Thoracic aorta (tissue), 2 donors: Measurements from ENCODE around the gene NELL1. TPM values are rescaled to one million over a fixed set of nuclear protein-coding genes. Genes with fewer than 3 reads are reported as not detected.

Experiments
- ATAC-seq: fragments of 150-250 bp; one replicate; pipeline ENCODE4 v1.8.0; 2017; ENCODE audit warnings: low read depth; ENCODE audit not compliant: insufficient number of reproducible peaks, low FRiP score
- DNase-seq: peaks from one replicate; pipeline ENCODE4 v3.0.0-alpha.2; 2020; ENCODE audit warnings: low spot score
- H3K27ac ChIP-seq, 2 donors: fragments of 200-600 bp; sonication (generic); 1 replicate in 1 of 2; 2 replicates in 1 of 2; pipeline ENCODE4 v1.5.1; 2016; ENCODE audit warnings: mild to moderate bottlenecking in 2 of 2, moderate library complexity in 2 of 2
- H3K27me3 ChIP-seq: fragments of 200-600 bp; sonication (generic); replicated peaks from 2 replicates; pipeline ENCODE4 v1.6.0; 2016; ENCODE audit warnings: mild to moderate bottlenecking; ENCODE audit not compliant: insufficient read depth
- H3K36me3 ChIP-seq: fragments of 200-600 bp; sonication (generic); one replicate; pipeline ENCODE4 v1.5.1; 2016
- H3K4me1 ChIP-seq, 2 donors: fragments of 200-600 bp; sonication (generic); 1 replicate in 1 of 2; 2 replicates in 1 of 2; pipeline versions ENCODE4 v1.5.1 to v1.6.0; 2016; ENCODE audit warnings: low read depth in 2 of 2, mild to moderate bottlenecking in 1 of 2; ENCODE audit not compliant: control insufficient read depth in 1 of 2
- H3K4me3 ChIP-seq: fragments of 200-600 bp; sonication (generic); 2 replicates; pipeline ENCODE4 v1.5.1; 2016; ENCODE audit warnings: mild to moderate bottlenecking
- H3K9me3 ChIP-seq: fragments of 200-600 bp; sonication (generic); 2 replicates; pipeline ENCODE4 v1.5.1; 2016
- CTCF ChIP-seq: fragments of 200-600 bp; sonication (generic); IDR thresholded peaks from one replicate; pipeline ENCODE4 v1.5.1; 2019; ENCODE audit warnings: antibody characterized with exemption
- total RNA-seq, 2 donors: library from RNA; depleted of rRNA; stranded (reverse); fragments of >200 nt; gene quantifications; one replicate each; pipeline versions ENCODE4 v1.1.0 to v1.2.3, GENCODE V29; 2016

Gene NELL1
- total RNA-seq, 2 donors from 2014 or later = 0.78 TPM; not detected in 1

GRCh38 chr11:20771026-20771425, 101.6 kb downstream of the NELL1 start:
- H3K27ac ChIP-seq = no peak overlapping the region
- TF ChIP-seq CTCF = no peak
- H3K27me3 ChIP-seq = no peaks in the 10 kb centered on the region
- no peak for ATAC-seq
- H3K4me1 ChIP-seq = no peaks in the 10 kb centered on the region
- no peaks in the 10 kb centered on the region for H3K36me3 ChIP-seq
- DNase-seq = no peak
- no peak overlapping the region for H3K4me3 ChIP-seq
- H3K9me3 ChIP-seq = no peaks in the 10 kb centered on the region

- no peak for TF ChIP-seq CTCF
- H3K27ac ChIP-seq = no peak overlapping the region
- no peak overlapping the region for H3K4me3 ChIP-seq
- no peaks in the 10 kb centered on the region for H3K9me3 ChIP-seq
- ATAC-seq (no peak), DNase-seq (no peak)
- H3K27me3 ChIP-seq = no peaks in the 10 kb centered on the region
- H3K36me3 ChIP-seq = no peaks in the 10 kb centered on the region
- no peaks in the 10 kb centered on the region for H3K4me1 ChIP-seq
These were observed 102.3 kb downstream of the NELL1 start for GRCh38 chr11:20771681-20772080.

GRCh38 chr11:20775331-20775730, 105.9 kb downstream of the NELL1 start:
- ATAC-seq = no peak
- Histone ChIP-seq H3K4me3 (no peak overlapping the region), H3K4me1 (no peaks in the 10 kb centered on the region), H3K27me3 (no peaks in the 10 kb centered on the region), H3K9me3 (no peaks in the 10 kb centered on the region), H3K36me3 (no peaks in the 10 kb centered on the region), H3K27ac (no peak overlapping the region)
- TF ChIP-seq CTCF = no peak
- no peak for DNase-seq

GRCh38 chr11:20782775-20783174, 113.4 kb downstream of the NELL1 start:
- Histone ChIP-seq H3K4me1 (no peaks in the 10 kb centered on the region), H3K27ac (no peak overlapping the region), H3K27me3 (no peaks in the 10 kb centered on the region), H3K4me3 (no peak overlapping the region), H3K36me3 (no peaks in the 10 kb centered on the region), H3K9me3 (no peaks in the 10 kb centered on the region)
- no peak for DNase-seq
- no peak for TF ChIP-seq CTCF
- no peak for ATAC-seq

- H3K27ac ChIP-seq = no peak overlapping the region
- ATAC-seq = no peak
These were observed 113.8 kb downstream of the NELL1 start for GRCh38 chr11:20783220-20783619.

More at GRCh38 chr11:20783220-20783619, 113.8 kb downstream of the NELL1 start:
- Histone ChIP-seq H3K4me3 (no peak overlapping the region), H3K9me3 (no peaks in the 10 kb centered on the region), H3K36me3 (no peaks in the 10 kb centered on the region), H3K27me3 (no peaks in the 10 kb centered on the region), H3K4me1 (no peaks in the 10 kb centered on the region)
- no peak for DNase-seq
- no peak for TF ChIP-seq CTCF
